WTC11 (cell line): ENCODE results near the gene INO80B.

Source experiments
- ARID4B ChIP-seq: sonication (generic); formaldehyde crosslinking; IDR thresholded peaks from 2 replicates; pipeline ENCODE4 v1.8.0; 2023; ENCODE audit warnings: missing genetic modification reagents, mild to moderate bottlenecking, borderline replicate concordance
- ATF3 ChIP-seq: sonication (generic); formaldehyde crosslinking; conservative IDR thresholded peaks from 2 replicates; pipeline ENCODE4 v1.8.1; 2022; ENCODE audit warnings: mild to moderate bottlenecking, missing genetic modification reagents
- CTCF ChIP-seq: fragments of 200-600 bp; IDR thresholded peaks from 2 replicates; pipeline ENCODE4 v1.8.0; 2022; ENCODE audit warnings: antibody characterized with exemption
- NR1H2 ChIP-seq: sonication (generic); formaldehyde crosslinking; IDR thresholded peaks from 2 replicates; pipeline ENCODE4 v1.9.0; 2021; ENCODE audit warnings: mild to moderate bottlenecking, moderate library complexity, missing genetic modification reagents
- NR2C2 ChIP-seq: sonication (generic); formaldehyde crosslinking; IDR thresholded peaks from 2 replicates; pipeline ENCODE4 v1.8.0; 2022; ENCODE audit warnings: mild to moderate bottlenecking, missing genetic modification reagents
- SOX15 ChIP-seq: fragments of 250-450 bp; sonication (Bioruptor Pico); IDR thresholded peaks from 2 replicates; pipeline ENCODE4 v1.9.0; 2021; ENCODE audit warnings: mild to moderate bottlenecking
- ZNF281 ChIP-seq: sonication (generic); formaldehyde crosslinking; IDR thresholded peaks from 2 replicates; pipeline ENCODE4 v1.8.0; 2023; ENCODE audit warnings: mild to moderate bottlenecking, missing genetic modification reagents
- ZNF396 ChIP-seq: fragments of 250-450 bp; sonication (Bioruptor Pico); IDR thresholded peaks from 2 replicates; pipeline ENCODE4 v1.8.0; 2021; ENCODE audit warnings: mild to moderate bottlenecking, moderate library complexity, borderline replicate concordance

GRCh38 chr2:74458938-74459363 is 4.1 kb downstream of the INO80B start:
- TF ChIP-seq CTCF (no peak), NR1H2 (CRISPR knock-in tag) (no peak), SOX15 (CRISPR knock-in tag) (no peak), ARID4B (no peak), ZNF396 (no peak), NR2C2 (CRISPR knock-in tag) (no peak), ATF3 (CRISPR knock-in tag) (no peak), ZNF281 (CRISPR knock-in tag) (no peak)
